Measurements from ENCODE around the gene FSHR.

FSHR gene, protein sequence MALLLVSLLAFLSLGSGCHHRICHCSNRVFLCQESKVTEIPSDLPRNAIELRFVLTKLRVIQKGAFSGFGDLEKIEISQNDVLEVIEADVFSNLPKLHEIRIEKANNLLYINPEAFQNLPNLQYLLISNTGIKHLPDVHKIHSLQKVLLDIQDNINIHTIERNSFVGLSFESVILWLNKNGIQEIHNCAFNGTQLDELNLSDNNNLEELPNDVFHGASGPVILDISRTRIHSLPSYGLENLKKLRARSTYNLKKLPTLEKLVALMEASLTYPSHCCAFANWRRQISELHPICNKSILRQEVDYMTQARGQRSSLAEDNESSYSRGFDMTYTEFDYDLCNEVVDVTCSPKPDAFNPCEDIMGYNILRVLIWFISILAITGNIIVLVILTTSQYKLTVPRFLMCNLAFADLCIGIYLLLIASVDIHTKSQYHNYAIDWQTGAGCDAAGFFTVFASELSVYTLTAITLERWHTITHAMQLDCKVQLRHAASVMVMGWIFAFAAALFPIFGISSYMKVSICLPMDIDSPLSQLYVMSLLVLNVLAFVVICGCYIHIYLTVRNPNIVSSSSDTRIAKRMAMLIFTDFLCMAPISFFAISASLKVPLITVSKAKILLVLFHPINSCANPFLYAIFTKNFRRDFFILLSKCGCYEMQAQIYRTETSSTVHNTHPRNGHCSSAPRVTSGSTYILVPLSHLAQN
- 0 reads per million in 3 experiments for total RNA-seq

DNA sequence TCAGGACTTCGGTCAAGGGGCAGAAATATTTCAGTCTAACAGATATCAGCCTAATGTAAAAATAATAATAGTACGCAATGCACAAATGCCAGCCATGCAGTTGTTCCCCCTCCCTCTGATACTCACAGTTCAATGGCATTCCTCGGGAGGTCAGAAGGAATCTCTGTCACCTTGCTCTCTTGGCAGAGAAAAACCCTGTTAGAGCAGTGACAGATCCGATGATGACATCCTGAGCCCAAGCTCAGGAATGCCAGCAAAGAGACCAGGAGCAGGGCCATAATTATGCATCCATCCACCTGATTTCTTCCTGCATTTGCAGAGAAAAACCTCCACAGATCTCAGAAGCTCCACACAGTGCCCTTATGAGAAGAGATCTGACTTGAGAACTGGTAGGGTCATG is at the start of gene FSHR:
Gene FSHR, minus strand, starts transcription at position 376 of the 400 bp plus-strand sequence. Its CDS starts 98 bp downstream, at position 278.
- DNase-seq = no peak

DNA sequence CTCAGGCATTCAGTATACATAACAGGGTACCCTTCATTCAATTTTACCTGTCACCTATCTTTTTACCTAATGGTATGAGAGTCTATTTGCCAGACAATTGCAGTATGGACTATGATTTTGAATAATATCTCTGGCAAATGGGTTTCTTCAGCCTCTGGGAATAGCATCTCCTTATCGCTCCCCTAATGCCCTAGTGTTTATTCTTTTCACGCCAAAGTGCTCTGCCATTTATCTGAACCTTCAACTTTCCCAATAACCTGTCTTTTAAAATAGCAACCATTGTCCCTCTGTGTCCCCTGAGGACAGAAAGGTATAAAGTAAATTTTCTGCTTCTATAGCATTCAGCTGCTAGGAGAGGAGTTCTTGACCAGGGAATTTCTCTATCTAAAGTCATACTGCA is 45.0 kb upstream of the FSHR start:
- no peak for DNase-seq

DNA sequence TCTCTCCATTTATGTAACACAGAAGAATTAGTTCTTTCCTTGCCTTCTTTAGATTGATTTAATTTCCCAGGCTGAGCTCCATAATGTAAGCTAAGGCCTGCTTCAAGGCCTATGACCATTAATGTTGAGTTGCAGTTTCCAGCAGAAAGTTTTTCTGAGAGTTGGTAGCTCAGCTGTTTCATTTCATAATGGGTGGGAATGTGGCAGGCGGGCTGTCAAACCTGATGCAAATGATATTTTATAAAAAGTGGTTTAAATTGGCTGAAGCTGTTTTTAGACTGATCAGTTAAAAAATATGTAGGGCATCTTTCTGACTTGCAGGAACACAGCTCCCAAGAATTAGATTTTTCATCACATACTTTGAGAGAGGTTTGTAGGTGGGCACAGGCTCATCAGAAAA is 40.4 kb upstream of the FSHR start:
- no peak for DNase-seq

DNA sequence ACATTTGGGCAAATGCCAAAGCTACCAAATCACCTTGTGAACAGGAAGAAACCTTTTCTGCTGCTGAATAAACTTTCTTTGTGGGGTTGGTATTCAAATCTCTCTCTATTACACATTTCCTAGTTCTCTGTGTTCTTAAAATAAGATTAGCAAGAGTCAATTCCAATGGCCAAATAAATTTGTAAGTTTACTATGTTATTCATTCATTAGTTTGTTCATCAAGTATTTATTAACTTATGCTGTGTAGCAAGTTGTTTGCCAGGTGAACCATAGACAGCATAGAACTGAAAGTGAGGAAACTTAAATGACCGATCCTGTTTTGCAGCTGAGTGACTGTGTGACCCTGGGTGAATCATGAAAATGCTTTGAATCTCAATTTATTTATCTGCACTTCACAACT is 37.7 kb upstream of the FSHR start:
- no peak for DNase-seq

DNA sequence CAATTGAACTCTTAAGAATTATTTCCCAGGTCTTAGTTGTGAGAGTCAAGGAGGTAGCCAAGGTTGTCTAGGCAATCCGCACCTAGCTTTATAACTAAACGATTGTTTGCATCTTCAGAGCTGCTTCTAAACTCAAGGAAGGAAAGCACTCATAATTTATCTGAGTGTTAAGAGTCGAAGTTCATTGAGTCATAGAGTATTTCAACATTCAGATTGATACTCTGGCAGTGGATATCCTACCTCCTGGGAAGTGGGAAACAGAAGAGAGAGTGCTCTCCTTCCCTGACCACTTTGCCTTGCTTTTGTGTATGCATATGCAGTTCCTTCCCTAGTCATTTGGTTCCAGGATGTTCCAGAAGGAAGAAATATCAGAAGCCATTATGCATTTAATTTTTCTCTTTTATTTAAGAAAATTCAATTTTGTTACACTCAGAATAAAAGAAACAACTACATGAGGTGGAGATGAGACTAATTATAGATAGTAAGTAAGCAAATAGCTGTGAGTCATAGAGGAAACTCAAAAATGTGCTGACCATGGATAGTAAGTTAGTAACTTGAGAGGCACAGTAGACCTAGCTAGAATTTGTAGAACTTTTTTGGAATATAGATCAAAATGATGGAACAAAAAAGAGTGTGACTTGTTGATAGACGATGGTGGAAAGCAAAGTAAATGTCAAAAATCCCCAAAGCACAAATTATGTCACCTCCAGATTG is 35.4 kb upstream of the FSHR start:
- no peak for DNase-seq

DNA sequence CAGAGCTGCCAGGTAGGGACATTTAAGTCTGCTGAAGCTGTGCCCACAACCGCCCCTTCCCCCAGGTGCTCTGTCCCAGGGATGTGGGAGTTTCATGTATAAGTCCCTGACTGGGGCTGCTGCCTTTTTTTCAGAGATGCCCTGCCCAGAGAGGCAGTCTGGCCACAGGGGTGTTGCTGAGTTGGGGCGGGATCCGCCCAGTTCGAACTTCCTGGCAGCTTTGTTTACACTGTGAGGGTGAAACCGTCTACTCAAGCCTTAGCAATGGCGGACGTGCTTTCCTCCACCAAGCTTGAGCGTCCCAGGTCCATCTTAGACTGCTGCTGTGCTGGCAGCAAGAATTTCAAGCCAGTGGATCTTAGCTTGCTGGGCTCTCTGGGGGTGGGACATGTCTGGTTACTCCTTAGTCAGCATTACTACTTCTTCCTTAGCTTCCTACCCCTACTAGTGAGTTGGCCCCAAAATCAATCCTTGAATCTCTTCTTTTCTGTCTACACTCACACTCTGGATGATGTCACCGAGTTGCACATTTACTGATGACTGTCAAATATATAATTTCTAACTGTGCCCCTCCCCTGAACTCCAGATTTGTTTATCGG is 31.8 kb upstream of the FSHR start:
- no peak for DNase-seq

DNA sequence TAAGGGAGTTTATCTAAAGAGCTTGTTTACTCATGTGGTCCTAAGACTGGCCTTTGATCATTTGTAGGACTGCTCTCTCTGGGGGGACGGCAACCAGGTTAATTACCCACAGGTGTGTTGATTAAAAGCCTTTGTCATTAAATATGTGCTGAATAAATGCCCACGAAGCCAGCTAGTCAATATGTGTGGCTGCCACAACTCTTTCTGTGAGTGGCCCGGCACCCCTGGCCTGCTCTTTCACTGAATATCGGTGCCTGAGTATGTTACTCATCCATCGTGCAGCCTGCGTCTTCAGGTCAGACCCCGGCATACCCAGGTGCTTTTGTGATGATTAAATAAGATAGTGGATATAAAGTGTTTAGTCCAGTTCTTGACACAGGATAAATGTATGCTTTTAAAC is 24.3 kb upstream of the FSHR start:
- DNase-seq = no peak

DNA sequence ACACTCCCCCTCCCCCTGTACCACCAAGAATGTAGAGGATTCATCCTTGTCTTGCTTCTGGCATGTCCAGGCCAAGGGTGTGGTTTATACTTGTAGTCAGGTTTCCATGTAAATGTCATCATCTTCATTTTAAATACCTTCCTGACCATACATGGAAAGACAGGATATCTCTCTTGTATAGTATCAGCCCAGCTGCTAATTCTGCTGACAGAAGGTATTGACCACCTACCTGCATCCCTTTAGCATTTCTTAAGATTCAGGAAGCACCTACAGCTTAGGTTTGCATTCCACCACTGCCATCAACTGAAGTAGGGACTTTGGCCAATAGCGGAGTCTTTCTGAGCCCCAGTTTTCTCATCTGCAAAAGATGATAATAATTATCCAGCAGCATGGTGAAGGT is 22.9 kb upstream of the FSHR start:
- no peak for DNase-seq

DNA sequence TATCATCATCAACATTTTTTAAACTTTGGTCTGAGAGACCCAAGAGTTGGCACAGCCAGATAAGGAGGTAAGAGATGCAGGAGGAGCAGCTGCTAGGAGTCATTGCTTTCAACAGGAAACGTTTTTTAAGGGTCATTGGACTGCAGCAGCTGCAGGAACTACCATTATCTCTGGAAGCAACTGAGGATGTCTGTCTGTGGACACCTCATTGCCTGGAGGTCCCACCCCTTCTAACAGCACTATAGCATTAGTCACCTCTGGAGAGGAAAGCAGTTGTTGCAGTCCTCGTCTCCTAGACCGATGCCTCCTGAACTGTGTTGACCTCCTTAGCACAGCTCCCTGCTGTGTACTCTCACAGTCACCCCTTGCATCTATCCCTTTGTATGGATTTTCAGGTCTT is 21.5 kb upstream of the FSHR start:
- no peak for DNase-seq

DNA sequence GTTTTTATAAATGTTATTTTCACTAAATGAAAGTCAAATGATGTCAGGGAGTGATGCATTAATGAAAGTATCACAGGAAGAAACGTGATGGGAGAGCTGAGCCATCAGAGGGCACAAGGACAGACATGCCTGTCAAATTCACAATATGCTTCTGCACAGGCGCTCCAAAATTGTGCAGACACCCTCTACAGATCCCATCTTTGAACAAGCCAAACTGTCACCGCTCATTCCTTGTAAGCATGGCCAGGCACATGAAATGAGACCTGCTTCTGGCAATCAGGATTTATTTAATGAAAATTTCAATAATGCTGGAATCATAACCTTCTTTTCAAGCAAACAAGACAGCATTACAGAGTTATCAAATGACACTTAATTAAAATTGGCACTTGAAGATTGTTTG is 20.4 kb upstream of the FSHR start:
- DNase-seq = no peak

DNA sequence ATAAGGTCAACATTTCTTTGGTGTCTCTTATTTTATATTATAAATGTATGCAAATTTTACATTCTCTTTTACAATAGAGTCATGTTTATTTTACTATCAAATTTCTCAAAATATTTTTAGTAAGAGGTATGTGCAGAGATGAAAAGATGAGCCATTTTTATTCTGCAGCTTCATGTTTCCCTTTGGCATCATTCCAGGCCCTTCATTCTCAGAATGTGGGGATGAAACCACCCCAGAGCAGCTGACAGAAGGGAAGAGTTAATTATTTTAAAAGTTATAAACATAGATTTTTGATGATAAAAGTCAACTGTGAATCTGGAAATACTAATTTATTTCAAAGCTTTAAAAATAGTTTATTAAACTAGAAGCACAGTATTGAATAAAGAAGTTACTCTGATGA is 12.8 kb upstream of the FSHR start:
- DNase-seq = no peak

DNA sequence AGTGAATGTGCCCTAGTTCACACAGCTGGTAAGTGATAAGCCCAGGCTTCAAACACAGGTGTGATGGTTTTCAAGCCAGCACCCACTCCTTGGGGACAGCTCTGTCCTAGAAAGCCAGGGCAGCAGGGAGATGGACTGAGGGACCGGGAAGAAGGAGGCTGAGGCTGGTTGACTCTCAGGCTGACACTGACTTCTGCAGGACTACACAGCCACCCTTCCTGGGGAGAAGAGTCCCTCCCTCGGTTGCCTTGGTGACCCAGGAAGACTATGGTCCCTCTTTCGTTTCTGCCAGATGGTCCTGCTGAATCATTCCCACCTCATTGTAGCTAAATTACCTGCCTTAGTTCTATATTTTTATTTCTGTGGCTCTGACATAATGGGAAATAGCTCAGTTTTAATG is 11.3 kb upstream of the FSHR start:
- DNase-seq = no peak

DNA sequence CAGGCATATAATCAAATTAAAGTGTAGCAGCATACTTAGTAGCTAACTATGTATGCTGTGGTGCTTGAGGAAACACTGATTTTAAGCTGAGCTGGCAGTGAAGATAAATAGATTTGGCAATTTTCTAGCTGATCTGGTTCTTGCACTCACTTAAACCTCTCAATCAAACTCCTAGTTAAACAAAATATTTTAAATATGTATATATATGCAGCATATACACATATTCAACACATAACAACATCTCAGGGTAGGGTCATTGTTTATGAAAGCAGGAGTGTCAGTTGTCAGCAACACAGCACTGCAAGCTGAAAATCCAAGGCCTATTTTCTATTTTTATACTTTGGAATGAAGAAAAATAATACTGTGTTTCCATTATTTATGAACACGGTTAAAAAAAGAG is 10.4 kb upstream of the FSHR start:
- no peak for DNase-seq

DNA sequence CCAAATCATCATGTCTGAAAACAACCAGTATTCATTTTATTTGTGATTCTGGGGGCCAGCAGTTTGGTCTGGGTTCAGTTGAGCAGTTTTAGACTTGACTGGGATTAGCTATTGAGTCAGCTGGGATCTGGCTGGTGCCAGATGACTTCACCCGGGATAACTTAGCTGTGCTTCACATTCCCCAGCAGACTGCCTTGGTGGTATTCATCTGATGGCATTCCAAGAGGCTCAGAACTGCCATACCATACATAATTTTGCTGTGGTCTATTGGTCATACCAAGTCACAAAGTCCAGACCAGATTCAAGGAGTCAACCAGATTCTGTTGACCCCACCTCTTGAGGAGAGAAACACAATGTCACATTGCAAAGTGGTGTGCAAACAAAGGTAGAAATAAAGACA is 7.8 kb upstream of the FSHR start:
- DNase-seq = no peak

DNA sequence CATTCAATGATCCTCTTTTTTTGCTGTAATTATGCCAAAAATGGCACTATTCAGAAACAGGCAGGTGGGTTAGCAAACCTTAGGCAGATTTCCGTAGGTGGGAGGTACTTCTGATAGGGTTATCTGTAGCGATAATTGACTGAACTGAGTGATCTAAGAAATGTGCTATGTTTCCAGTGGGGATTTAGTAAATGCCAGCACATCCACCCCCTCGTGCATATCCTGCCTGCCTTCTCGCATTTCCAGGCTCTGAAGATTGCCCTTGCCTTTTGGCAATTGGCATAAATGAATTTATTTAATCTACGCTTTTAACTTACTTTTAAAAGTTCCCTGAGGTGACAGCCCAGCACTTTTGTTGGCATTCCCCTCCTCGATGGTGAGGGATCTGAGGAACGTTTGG is 576 bp upstream of the FSHR start:
- DNase-seq = no peak

DNA sequence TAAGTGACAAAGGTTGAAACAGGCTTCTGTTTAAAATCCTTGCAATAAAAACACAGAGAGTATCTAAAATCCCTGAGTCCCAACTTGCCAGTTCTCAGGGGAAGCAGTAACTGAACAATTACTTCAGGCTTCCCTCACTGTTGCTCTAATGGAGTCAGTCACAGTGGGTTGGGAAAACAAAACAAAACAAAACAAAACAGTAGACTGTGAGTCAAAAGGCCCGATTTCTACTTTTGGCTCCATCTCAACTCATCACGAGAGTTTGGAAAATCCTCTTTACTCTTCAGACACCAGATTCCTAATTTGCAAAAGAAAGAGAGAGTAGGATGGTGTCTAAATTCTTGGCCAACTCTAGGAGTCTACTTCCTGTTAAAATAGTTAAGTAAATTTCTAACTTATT is 1.1 kb downstream of the FSHR start:
- DNase-seq = no peak

DNA sequence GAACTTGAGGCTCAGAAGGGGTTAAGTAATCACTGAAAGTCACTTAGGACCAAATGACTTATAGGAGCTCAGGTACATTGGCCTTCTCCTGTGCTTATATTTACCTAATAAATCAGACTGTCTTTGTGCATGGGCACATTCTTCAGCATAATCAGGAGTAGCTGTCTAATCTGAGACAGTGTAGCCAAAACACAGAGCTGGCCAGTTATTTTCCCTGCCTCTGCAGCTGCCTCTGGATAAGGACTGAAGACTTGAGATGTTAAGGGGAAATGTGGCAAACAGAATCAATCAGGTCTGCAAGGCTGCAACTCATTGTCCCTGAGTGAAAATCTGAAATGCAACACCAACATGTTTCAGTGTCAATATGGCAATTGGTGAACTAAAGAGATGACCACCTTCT is 1.5 kb downstream of the FSHR start:
- DNase-seq = no peak

DNA sequence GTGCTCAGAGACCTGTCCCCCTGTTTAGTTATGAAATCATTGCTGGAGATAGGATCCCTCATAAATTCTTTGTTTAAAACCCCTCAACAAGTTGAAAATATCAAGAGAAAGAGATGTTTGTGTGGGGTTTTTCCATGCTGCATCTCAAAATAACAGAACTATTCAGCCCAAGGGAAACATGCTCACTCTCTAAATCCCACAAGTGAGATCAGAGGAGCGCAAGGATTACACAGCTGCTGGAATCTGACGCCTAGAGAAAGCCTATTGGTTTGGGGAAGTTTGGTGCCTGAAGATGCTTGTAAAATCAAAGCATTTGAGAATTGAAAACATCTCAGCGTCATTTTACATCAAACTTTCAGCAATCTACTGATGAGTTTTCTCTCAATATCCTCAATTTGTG is 7.9 kb downstream of the FSHR start:
- no peak for DNase-seq

DNA sequence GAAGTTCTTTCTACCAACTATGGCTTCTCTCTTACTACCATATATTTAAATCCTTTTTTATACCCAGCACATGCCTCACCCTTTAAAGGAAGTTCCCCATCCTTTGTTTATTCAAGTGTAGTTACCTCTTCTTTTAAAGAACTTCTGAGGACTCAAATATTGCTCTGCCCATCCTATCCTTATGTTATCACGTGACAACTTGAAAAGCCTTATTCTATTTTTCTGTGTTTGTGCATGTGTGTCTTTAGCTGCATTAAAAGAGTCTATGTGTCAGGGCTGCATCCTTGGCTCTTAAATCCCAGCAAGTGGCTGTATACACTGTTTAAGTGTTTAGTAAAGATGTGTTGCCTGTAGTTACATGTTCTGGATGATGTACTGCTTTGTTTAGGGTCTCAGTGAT is 22.5 kb downstream of the FSHR start:
- no peak for DNase-seq

DNA sequence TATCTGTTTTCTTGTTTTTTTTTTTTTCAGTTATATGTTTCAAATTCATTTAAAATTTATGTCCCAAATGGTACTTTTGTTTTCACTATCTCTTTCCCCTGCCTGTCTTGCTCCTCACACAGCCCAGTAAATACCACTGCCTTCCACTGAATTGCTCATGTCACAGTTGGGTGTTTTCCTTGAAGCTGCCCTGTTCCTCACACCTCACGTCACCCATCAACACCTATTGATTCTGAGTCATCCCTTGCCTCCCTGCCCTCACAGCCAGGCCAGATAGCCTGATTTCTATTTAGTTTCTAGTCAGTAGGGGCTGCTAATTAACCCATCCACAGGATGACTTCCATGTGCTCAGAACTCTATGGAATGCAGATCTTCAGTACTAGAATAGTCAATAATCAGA is 25.3 kb downstream of the FSHR start:
- DNase-seq = no peak

DNA sequence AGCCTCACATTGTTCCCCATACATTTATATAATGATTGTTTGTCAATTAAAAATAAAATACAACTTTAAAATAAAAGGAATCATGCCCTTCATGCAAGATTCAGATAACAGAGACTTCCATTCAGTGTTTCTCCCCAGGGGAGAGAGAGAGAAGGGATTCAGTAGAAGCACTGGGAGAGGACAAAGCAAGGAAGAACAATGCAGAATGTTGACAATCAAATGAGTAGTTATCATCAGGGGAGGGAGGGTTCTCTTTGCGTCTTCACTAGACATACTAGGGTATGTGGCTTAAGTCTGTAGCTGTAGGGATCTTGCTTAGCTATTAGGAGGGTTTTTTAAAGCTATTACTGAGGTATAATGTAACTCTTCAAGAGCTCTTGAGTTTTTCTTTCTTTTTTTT is 30.7 kb downstream of the FSHR start:
- DNase-seq = no peak

DNA sequence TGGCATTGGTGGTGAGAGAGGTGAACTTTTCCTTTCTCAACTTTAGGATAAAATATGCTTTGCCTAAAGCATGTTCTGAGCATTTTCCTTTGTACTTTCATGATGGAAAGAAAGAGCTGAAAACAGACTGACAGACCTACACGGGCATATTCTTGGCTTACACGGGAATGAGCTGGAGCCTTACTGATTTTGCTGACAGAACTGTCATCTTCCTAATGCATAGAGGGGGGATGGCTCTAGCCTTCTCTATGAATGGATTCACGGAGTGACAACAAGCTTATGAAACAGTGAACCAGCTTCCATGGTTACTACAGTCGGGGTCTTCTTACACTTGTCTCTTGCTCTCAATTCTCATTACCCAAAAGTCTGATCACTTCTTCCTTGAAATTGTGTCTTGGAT is 32.2 kb downstream of the FSHR start:
- DNase-seq = no peak

DNA sequence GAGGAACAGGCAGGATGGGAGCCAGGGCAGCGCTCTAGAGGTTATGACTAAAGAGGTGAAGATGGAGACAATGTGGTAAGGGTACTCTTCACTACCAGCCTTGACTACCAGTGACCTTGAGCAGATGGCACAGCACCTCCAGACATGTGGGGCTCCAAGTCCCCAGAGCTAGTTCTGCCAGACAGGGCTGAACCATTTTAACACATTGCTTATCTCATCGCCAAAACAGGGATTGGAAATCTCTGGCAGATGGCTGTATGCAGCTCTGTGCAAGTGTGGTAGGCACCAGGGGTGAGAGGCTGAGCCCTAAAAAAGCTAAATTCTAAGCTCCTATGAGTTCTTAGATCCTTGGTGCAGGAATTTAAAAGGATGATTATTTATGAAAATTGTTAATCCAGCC is 41.3 kb downstream of the FSHR start:
- DNase-seq = no peak

DNA sequence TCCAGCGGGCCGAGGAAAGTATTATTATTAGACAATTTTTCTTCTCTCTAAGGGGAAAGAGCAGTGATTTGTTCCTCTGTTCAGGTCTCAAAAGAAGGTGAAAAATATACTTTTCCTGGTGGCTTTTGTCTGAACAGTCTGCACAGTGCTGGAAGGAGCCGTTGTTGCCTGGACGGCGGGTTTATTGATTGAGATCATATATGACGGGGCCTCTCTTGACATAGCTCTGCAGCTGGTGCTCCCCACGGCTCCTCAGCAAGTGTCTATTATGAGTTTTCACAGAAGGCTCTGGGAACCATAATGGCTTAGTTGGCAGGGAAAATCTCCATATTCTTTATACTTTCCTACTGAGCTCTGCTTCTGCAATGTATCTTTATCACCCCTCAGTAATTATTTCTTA is 42.9 kb downstream of the FSHR start:
- DNase-seq = no peak
